Fibroblast of gingiva (primary cell): ENCODE measurements around the gene OSBPL7.

Source experiments
- DNase-seq: peaks from one replicate; pipeline ENCODE4 v3.0.0-alpha.2; 2011; ENCODE audit warnings: low read depth

Gene OSBPL7, protein sequence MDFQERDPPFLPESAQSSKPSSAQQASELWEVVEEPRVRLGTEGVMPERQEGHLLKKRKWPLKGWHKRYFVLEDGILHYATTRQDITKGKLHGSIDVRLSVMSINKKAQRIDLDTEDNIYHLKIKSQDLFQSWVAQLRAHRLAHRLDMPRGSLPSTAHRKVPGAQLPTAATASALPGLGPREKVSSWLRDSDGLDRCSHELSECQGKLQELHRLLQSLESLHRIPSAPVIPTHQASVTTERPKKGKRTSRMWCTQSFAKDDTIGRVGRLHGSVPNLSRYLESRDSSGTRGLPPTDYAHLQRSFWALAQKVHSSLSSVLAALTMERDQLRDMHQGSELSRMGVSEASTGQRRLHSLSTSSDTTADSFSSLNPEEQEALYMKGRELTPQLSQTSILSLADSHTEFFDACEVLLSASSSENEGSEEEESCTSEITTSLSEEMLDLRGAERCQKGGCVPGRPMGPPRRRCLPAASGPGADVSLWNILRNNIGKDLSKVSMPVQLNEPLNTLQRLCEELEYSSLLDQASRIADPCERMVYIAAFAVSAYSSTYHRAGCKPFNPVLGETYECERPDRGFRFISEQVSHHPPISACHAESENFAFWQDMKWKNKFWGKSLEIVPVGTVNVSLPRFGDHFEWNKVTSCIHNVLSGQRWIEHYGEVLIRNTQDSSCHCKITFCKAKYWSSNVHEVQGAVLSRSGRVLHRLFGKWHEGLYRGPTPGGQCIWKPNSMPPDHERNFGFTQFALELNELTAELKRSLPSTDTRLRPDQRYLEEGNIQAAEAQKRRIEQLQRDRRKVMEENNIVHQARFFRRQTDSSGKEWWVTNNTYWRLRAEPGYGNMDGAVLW

DNA sequence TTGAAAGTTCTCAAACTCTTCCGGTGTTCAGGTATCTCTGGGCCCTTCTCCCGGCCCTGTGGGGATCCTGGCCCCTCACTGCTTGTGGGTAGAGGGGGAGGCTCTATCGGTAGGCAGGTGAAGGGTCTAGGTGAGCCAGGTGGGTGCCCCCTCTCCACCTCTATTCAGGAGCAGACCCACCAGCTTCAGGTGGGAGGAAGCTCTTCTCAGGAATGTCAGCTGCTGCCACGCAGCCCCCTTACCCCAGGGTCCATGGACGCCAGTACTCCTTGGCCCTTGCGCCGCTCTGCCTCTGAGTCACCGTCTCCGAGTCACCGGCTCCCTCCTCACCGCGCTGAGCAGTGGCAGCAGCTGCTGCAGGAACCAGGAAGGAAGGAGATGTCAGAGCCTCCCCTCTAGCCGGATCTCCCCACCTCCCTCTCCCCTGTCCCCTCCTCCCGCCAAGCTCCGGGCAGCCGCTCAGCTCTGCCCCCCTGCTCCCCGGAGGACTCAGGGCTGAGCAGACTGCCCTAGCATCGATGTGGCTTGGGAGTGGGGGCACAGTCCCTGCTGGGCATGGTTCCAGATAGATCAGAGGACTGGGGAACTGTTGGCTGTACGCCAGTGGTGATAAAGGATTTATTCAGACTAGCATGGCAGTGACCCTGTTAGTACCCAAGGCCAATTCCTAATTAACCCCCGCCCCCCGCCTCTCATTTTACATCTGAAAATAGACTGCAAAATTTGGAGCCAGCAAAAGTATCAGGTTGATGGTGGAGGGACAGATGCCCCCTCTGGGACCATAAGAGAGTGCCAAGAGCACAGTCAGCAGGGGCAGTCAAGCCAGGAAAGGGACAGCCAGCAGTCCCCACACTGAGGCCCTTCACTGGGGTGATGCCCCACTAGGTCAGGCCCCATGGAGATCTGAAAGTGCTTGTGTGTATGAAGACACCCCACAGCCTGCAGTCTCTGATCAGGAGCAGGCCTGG is at the start of gene OSBPL7:
Gene OSBPL7 (minus strand): TSS at position 371 of the 968 bp plus-strand sequence. CDS start 1,516 bp downstream, outside the sequence.
- peak; percentile 71 for DNase-seq

- DNase-seq, result no peak
Observed at GRCh38 chr17:47871048-47871447, 49.5 kb upstream of the OSBPL7 start.

DNA sequence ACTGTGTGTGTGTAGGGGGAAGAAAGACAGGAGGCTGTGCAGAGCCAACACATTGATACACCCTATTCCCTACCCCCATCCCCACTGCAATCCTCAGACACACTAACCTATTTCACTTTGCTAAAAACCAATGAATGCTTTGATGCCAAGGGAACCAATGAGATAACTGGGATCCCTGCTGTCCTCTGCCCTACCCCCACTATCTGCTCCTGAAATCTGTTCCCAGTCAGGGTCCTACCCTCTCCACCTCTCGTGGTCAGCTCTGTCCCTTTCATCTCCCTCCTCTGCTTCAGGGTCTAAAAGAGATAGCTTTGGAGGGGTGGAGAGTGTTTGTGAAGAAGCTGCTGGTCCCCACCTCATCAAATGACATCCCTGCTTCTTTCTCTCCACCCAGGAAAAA is 48.5 kb upstream of the OSBPL7 start:
- DNase-seq, result no peak

- no peak for DNase-seq
Observed at GRCh38 chr17:47869114-47869513, 47.5 kb upstream of the OSBPL7 start.

GRCh38 chr17:47867813-47868533 is 46.4 kb upstream of the OSBPL7 start:
- DNase-seq, result no peak

DNA sequence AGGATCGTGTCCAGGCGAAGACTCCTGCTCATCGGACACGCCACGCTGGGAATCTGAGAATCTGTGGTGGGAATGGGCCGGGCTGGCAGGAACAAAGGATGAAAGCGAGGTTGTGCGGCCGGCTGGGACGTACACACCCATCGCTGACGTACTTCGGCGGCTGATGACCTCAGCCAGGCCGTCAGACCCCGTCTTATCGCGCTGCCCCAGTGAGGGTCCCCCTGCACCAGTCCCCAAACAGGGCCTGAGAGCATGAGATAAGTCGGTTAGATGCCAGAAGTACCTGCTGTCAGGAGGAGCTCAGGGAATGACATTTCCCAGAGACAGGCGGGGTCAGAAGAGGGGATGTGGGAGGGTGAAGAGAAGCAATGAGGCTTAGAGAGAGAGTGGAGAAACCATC is 45.3 kb upstream of the OSBPL7 start:
- DNase-seq, result no peak

- DNase-seq, result no peak
Observed at GRCh38 chr17:47864791-47865216, 43.2 kb upstream of the OSBPL7 start.

DNA sequence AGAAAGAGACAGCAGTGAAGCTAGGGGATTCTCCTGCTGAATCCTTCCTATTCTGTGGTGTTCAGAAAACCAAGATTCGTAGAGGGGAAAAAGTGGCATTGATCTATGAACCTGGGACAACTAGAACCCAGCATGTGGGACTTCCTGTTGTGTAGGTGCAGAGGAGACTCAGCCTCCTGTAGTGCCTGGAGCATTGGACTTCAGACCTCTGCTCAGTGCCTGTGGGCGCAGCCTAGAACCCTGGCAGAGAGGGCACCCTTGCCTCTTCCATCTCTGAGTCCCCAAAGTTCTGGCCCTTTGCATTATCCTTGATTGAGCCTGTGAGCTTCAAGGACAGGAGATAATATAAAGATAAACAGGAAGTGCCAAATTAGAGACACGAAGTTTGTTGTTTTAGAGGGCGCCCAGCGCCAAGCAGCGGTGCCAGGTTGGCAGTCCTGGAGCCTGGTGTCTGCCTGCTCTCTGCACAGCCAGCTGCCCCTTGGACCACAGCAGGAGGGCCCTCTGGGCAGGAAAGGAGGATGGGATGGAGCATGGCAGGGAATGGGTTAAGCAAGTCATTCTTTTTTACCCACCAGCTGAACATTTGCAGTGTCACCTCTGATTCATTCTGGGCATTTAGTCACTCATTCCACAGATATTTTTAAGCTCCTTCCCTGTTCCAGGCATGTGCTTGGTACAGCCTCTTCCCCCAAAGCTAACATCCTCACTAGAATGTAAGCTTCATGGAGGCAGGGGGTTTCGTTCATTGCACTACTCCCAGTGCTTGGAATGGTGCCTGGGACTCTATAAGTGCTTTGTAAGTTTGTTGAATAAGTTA is 41.2 kb upstream of the OSBPL7 start:
- peak; percentile 69 for DNase-seq

DNA sequence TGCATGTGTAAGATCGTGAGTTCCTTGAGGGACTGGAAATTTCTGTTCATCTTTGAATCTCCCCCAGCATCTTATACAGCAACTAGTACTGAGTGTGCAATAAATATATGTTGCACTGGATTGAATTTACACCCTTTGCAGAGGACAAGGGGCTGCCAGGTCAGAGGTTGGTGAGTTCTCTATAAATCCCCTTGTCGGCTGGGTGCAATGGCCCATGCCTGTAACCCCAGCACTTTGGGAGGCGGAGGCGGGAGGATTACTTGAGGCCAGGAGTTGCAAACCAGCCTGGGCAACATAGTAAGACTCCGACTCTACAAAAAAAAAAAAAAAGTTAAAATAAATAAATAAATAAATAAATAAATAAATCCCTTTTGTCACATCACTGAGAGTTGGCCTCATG is 38.8 kb upstream of the OSBPL7 start:
- DNase-seq, result no peak

DNA sequence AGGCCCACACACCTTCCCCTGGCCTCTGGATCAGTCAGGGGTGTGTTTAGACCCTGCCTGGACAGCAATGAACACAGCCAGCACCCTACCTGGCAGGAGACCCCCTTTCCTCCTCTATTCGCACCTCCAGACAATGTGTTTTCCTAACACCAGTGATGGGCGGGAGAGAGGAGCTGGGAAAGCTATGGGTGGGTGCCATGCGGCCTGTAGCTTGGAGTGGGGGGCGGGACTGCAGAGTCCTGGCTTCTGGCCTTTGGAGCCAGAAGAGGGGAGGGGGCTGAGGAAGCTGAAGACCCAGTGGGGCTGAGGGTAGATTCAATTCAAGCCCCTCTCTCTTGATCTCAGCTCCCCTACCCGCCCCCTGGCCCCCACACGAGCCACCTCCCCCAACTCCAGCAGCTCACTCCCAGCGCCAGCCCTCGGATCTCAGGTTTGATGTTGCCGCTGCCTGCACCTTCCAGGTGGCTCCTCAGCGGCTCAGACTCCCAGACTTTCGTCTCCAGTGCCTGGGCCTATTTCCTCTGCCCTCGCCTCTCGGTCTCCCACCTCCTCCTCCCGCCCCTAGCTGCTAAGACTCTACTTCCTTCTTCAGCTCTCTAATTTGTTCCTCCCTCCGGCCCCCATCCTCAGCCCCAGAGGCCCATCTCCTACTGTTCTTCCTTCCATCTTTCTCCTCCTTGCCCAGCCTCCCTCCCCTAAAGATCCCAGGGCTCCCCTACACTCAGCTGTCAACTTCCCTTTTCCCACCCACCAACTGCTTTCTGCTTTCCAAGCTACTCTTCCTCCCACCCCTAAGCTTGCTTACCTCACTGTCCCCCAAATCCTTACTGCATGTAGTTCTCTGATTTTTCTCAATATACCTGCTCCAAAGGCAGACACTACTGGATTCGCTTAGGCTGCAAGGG is 36.2 kb upstream of the OSBPL7 start:
- DNase-seq, result no peak

DNA sequence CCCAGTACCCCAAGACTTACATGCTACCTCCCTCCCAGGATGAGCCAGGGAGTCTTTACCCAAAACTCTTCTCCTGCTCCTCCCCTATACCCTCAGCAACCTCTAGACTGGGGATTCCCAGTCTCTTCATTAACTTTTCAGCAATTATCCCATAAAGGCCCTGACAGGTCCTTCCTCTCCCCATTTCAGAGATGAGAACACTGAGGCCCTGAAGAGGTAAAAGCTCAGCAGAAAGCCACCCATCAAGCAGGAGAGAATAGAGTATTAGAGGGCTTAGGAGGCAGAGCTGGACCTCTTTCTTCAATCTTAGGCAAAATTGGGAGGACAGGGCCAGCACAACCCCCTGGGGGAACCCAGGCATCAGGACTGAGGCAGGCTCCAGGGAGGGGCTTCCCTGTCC is 35.2 kb upstream of the OSBPL7 start:
- no peak for DNase-seq

DNA sequence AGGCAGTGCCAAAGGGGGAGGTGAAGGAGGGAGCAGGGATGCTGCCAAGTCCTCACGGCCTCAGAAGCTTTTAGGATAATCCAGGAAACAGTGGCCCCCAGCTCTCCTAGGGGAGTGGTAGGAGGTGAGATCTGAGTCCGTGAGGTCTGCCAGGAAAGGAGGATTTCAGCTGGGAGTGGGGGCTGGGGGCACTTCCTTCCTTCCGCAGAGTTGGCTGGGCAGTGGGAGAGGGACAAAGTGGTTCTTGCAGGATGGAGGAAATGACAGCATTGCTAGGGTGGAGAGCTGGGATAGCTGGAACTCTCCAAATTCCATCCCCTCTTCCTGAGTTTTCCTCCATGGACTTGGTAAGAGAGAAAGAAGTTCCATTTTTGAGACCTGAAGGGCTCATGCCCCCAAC is 34.1 kb upstream of the OSBPL7 start:
- no peak for DNase-seq

DNA sequence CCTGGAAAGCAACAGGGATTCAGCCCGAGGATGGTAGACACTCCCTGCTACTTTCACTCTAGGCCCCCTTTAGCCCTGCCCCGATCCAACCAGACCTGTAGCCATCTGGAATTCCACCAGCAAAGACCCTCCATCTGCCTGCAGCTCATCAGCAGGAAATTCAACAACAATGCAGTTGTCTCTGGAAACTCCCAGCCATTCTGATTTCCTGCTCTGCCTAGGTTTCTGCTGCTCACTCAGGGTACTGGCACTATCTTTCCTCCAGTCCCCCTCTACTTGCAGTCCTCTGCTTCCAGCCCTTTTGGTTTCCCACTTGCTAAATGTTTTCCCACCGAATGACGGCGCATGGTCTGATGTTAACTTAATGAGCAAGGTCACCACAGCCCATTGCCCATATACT is 32.0 kb upstream of the OSBPL7 start:
- DNase-seq, result no peak

- no peak for DNase-seq
Observed at GRCh38 chr17:47852113-47852949, 30.7 kb upstream of the OSBPL7 start.

- no peak for DNase-seq
Observed at GRCh38 chr17:47851764-47852112, 30.1 kb upstream of the OSBPL7 start.

- DNase-seq, result peak; percentile 16
Observed at GRCh38 chr17:47850692-47851573, 29.3 kb upstream of the OSBPL7 start, which contains the start of gene SP6. Gene SP6 (minus strand): TSS chr17:47851163. CDS start chr17:47848429, 2,734 bp downstream.

DNA sequence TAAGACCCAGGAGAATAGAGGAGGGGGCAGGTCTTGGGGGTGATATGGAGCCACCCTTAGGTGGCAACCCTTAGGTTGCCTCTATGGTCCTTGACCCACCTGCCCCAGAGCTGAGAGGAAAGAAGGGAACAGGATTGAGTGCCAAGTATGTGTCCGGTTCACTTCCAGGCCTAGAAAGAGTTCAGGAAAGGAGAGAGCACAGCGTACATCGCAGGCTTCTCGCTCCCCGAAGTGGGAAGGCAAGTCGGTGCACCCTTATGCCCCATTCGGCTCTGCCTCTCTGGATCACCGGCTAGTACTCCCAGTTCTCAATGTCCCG is 28.7 kb upstream of the OSBPL7 start:
- DNase-seq, result no peak

GRCh38 chr17:47848198-47848513 is 26.6 kb upstream of the OSBPL7 start:
- DNase-seq, result no peak
